CD4-positive, alpha-beta T cell treated with Interleukin-12 subunit alpha and Interleukin-12 subunit beta, for 1 hour (primary cell): ENCODE results near the gene USP32.

Experiments
- DNase-seq: peaks from one replicate; pipeline ENCODE4 v3.0.0-alpha.2; 2020

The USP32 gene

GRCh38 chr17:60149691-60150582 lies 242.0 kb downstream of the USP32 start, which contains the start of gene CA4:
TSS of gene CA4 (plus strand) at chr17:60149973. CDS start at chr17:60150035, 62 bp downstream.
- no peak for DNase-seq

DNA sequence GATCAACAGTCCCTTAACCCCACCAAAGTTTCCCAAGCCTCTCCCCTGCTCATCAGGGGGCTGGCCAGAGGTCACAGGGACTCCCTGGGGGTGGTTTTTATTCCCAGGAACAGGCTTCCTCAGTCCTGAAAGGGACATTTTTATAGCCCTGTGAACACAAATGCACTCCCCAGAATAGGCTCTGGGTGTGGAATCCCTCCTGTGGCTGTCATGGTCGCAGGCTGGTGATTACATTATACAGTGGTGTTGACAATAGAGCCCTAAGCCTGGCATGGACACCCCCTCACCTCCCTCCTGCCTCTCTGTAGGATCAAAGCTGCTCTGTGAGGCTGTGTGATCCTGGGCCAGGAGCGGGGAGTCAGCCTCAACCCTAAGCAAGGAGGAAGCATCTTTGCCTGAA lies 243.6 kb downstream of the USP32 start:
- no peak for DNase-seq

- no peak for DNase-seq
Measured at GRCh38 chr17:60147553-60148223, 244.2 kb downstream of the USP32 start.

DNA sequence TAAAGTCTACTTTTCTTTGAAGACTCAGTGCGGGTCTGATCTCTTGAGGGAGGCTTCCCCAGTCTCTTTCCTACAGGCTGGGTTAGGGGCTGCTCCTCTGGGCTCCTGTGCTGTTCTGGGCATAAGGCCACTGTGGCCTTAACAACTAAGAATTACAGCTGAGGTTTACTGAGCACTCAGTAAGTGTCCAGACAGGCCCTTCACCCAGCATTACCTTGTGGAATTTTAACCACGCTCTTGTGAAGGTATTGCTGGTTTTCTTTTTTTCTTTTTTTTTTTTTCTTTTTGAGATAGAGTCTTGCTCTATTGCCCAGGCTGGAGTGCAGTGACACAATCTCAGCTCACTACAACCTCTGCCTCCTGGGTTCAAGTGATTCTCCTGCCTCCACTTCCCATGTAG lies 245.7 kb downstream of the USP32 start:
- no peak for DNase-seq

DNA sequence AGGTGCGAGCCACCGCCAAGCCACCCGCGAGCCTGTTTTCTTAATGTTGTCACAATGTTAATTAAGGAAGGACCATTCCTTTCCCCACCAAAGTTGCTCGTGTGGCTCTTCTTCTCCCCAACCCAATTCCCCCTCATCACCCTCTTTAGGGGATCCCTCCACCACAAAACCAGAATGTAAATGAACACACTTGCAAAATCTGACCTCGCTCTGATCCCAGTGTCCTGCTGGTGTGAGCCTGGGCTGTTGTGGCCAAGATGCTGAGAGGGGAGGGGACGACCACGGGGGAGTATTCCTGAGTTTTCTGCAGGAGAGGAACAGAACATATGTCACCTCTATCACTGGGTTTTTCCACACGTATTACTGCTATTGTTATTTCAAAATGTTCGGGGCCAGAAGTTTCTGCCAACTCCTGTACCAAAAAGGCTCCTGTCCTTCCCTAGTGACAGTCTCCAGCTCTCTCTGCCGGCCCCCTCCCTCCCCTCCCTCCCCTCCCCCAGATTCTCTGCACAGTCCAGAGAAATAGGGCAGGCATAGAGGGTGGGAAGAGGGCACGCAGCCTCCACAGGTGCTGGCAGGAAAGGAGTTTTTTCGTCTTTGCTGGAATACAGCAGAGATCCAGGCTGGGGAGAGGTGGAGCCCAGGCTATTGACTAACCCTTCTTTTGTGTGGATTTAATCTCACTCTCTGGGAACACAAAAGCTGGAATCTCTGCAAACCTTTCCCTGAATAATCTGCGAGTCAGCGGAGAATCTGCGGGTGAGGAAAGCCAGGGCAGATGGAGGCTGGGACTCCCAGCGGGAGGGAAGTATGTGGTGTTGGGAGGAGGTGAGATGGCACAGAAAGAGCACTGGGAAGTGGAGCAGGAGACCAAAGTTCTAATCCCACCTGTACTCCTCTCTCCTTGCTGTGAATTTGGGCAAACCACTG lies 246.7 kb downstream of the USP32 start:
- no peak for DNase-seq

DNA sequence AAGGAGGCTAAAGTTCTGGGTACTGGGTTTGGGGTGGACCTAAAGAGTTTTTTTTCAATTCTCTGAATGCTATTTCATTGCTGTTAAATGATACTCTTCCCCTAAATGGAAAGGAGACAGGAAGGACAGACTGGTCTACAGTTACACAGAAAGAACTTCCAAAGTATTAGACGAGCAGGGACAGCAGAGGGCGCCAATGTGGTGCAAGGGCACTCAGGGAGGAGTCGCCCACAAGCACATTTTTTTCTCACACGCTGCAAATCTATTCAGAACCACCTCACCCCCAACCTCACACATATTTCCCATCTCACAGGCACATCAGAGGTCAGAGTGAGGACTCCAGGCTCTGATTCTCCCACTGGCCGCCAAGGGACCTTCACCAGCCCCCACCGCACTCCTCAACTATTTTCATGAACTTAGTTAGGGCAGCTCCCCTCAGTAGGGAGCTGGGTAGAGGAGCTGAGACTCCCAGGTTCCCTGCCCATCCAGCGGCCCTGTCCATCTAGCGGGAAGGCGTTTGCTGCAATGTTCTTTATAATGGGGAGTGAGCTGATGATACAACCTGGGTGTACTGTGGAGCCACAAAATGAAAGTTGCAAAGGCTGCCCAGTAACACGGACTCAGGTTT lies 248.9 kb downstream of the USP32 start:
- peak; percentile 71 for DNase-seq

DNA sequence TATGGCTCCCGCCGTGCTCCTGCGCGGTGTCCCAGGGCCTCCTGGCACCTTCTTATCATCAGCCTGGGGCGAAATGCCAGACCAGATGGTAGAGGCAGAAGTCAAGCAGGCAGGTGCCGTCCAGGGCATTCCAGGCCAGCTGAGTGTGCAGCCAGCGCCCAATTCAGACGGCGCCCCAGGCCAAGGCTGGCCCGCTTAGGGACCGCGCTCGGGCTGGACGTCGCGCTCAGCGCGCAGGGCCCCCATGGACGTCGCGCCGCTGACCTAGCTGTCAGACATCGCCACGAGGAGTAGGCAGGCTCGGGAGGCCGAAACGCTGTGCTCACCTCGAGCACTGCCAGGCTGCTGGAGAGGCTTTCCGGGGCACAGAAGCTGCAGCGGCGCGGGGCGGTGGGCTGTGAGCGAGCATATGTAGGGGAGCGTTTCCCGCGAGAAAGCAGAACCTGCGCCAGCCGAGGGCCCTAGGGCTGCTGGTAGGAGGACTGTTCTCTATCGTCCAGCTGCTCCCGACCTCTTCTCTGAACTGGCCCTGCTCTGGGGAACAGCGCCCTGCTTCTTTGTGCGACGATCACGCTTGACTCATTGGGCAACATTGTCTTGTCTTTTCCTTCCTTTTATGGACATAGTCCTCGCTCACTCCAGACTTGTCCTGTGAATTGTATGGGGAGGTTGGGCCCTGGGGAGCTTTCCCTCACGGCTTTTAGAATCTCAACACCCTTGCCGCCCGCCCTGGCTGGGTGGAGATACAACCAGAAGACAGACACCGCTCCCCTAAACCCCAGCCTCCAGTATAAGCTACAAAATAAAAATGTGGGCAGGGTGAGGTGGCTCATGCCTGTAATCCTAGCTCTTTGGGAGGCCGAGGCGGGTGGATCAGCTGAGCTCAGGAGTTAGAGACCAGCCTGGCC lies 250.6 kb downstream of the USP32 start:
- DNase-seq: no peak

DNA sequence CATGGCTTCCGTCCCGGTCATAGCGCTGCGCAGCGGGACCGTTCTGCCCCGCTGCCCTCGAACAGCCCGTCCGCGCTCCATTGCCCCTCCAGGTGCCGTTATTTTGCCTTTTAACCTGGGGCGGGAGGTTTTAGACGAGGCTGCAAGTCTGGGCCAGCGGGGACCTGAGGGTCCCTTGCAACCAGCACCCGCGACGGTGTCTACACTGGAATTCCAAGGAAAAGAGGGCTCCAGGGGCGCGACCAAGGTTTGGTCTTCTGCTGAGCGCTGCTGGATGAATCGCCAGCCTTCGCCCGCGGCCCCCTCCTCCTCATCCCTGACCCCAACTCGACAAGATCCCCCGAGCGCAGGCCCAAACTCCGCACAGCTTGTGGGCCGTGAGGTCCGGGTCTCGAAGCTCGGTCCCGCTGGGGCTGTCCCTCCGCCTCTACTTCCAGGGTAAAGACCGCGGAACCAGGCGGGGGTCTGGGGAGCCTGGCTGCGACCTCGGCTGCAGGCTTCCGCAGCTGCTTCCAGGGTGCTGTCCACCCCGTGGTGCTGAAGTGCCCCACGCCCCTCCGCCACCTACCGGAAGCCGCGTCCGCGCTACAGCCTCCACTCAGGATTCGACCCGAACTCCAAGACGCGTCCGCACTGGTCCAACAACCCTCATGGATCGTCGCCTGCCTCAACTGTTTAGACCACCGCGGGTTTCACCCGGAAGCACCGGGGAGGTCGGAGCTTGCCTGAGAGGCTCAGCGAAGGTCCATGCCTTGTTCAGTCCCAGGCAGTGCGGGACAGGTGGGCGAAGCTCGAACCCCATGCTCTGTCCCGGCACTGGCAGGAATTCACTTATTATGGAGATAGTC lies 252.3 kb downstream of the USP32 start:
- peak; percentile 67 for DNase-seq

GRCh38 chr17:60138769-60139437 lies 253.0 kb downstream of the USP32 start:
- DNase-seq: no peak

- no peak for DNase-seq
Measured at GRCh38 chr17:60137731-60138130, 254.2 kb downstream of the USP32 start.

- no peak for DNase-seq
Measured at GRCh38 chr17:60135951-60136666, 255.8 kb downstream of the USP32 start.

DNA sequence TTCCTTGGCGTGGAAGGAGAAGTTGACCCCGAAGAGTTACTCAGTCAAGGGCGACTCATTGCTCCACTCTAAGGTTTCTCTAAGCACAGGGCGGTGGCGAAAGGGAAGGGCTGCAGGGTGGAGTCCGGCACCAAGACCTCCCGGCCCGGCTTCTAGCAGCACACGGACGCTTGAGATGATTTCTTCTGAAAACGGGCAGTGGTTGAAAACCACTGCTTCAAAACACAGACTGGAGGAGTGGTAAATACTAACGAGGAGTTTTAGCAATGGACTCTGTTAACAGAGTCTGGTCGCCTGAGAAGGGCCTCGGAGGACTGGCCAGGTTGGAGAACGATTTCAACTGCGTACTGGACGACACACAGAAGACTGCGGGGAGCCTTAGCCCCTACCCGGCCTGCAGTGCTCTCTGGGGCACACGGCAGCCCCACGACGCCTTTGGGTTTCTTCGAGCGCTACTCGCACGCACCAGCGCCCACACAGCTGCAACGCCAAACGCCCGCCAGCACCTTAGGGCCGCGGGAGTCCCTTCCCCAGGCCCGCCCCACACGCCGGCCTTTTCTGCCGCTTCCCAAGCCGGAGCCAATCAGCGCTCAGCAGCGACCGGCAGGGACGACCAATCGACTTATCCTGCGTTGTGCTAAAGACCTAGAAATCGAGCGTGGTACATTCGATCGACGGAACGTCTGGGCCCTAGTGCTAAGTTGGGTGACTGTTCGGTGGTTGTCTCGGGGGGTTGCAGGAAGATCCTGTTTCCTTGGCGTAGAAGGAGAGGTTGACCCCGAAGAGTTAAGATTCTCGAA lies 256.6 kb downstream of the USP32 start:
- peak; percentile 81 for DNase-seq

DNA sequence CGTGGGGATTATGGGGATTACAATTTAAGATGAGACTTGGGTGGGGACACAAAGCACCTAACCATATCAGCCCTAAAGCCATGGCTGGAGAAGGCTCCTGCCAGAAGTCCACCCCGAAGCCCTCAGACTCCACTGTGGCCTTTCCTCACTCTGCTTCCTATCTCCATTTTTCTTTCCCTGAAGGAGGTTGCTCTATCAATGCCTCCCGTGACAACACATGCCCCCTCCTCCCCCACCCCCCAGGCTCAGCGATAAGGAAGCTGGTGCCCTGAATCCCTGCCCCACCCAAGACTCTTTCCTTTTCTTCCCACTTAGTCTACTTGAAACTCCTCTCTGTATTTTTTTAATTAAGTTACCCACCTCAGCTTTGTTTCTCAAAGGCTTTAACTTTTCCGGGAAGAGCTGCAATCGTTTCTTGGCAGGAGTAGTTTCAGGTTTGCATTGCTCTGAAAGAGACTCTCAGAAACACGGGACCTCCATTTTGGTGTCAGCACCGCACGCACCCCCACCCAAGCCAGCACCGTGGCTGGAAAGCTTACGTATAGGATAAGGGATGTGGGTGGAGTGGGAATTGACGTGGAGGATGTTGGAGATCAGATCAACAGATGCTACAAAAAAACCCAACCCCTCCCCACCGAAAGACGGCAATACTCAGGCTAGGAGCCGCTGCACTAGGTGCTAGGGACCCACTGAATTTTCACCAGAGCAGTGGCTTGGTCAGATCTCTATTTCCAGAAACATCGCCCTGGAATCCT lies 257.4 kb downstream of the USP32 start:
- no peak for DNase-seq

GRCh38 chr17:60130466-60130865 lies 261.5 kb downstream of the USP32 start:
- no peak for DNase-seq

DNA sequence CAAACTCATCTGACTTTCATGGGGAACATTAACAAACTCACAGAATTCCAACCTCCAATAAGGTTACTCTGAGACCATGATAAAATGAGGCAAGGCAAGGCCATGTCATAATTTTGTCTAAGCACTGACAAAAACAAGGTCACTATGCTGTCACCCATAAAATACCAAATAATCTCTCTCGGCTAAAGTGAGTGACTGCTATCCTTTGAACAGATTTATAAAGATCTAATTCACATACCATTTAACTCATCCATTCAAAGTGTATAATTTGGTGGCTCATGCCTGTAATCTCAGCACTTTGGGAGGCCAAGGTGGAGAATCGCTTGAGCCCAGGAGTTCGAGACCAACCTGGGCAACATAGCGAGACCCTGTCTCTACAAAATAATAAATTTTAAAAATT lies 262.8 kb downstream of the USP32 start:
- DNase-seq: no peak
